Naive thymus-derived CD4-positive, alpha-beta T cell (primary cell): ENCODE measurements around the gene TAB2. TPM values are rescaled to one million over a fixed set of nuclear protein-coding genes. Genes with fewer than 3 reads are reported as not detected.
"Not testable (repeated sequence)": the region's sequence is repeated elsewhere in the genome, so short reads cannot be mapped to it uniquely, and the experiment has no call there.

ENCODE experiments used
- ATAC-seq: fragments of 150-1000 bp; cut with Tn5 transposase; 2 replicates; pipeline ENCODE4 v1.10.0; 2021; ENCODE audit warnings: mild to moderate bottlenecking, moderate library complexity
- CTCF ChIA-PET: fragments of 350-600 bp; sonication (Branson Sonifier 250); formaldehyde crosslinking; loops from one replicate; lab custom pipeline; 2021; ENCODE audit warnings: antibody characterized with exemption; lab: Charles Lee
- POLR2A ChIA-PET: fragments of 350-600 bp; sonication (Branson Sonifier 250); formaldehyde crosslinking; loops from one replicate; lab custom pipeline; 2021; ENCODE audit warnings: antibody characterized with exemption, inconsistent platforms; lab: Charles Lee
- DNase-seq, 9 donors: peaks; one replicate each; pipeline versions ENCODE4 v3.0.0 to v3.0.0-alpha.2; 2020 to 2022; ENCODE audit warnings: mixed read lengths in 1 of 9
- H3K27ac ChIP-seq: one replicate; pipeline ENCODE4 v1.7.0; 2013; ENCODE audit warnings: mild to moderate bottlenecking, low read depth, low read length, moderate library complexity
- H3K27me3 ChIP-seq, 2 donors: one replicate each; pipeline ENCODE4 v1.7.0; 2013; ENCODE audit warnings: low read length in 2 of 2, mild to moderate bottlenecking in 2 of 2, moderate library complexity in 2 of 2; ENCODE audit not compliant: control insufficient read depth in 2 of 2, insufficient read depth in 2 of 2
- H3K36me3 ChIP-seq, 3 experiments: 1 replicate in 2 of 3; 2 replicates in 1 of 3; pipeline ENCODE4 v1.7.0; 2013; ENCODE audit warnings: low read length in 3 of 3, mild to moderate bottlenecking in 3 of 3, moderate library complexity in 1 of 3; ENCODE audit not compliant: insufficient read depth in 3 of 3, control insufficient read depth in 2 of 3
- H3K4me1 ChIP-seq, 2 donors: one replicate each; pipeline ENCODE4 v1.7.0; 2013; ENCODE audit warnings: low read length in 2 of 2, mild to moderate bottlenecking in 2 of 2, moderate library complexity in 1 of 2; ENCODE audit not compliant: control insufficient read depth in 2 of 2, insufficient read depth in 2 of 2
- H3K4me3 ChIP-seq: 2 replicates; pipeline ENCODE4 v1.7.0; 2013; ENCODE audit warnings: mild to moderate bottlenecking, low read length
- H3K9me3 ChIP-seq, 3 experiments: 1 replicate in 2 of 3; 2 replicates in 1 of 3; pipeline ENCODE4 v1.7.0; 2013; ENCODE audit warnings: low read length in 3 of 3; ENCODE audit not compliant: control insufficient read depth in 2 of 3
- H3K27ac Mint-ChIP-seq, 9 donors: one replicate each; pipeline ENCODE4 v1.8.0; 2020 to 2022; ENCODE audit warnings: mixed read lengths in 9 of 9, mild to moderate bottlenecking in 8 of 9, moderate library complexity in 5 of 9, inconsistent platforms in 2 of 9
- H3K27me3 Mint-ChIP-seq, 5 donors: one replicate each; pipeline ENCODE4 v1.8.0; 2021 to 2022; ENCODE audit warnings: mixed read lengths in 5 of 5, mild to moderate bottlenecking in 1 of 5
- H3K36me3 Mint-ChIP-seq, 5 donors: one replicate each; pipeline ENCODE4 v1.8.0; 2020 to 2022; ENCODE audit warnings: mixed read lengths in 5 of 5, mild to moderate bottlenecking in 3 of 5, inconsistent platforms in 1 of 5
- H3K4me1 Mint-ChIP-seq, 7 donors: one replicate each; pipeline ENCODE4 v1.8.0; 2020 to 2022; ENCODE audit warnings: mixed read lengths in 7 of 7, mild to moderate bottlenecking in 3 of 7, inconsistent platforms in 1 of 7
- H3K4me3 Mint-ChIP-seq, 10 donors: one replicate each; pipeline ENCODE4 v1.8.0; 2020 to 2022; ENCODE audit warnings: mild to moderate bottlenecking in 10 of 10, mixed read lengths in 10 of 10, moderate library complexity in 6 of 10, inconsistent platforms in 2 of 10
- H3K9me3 Mint-ChIP-seq, 11 donors: one replicate each; pipeline ENCODE4 v1.8.0; 2020 to 2022; ENCODE audit warnings: mixed read lengths in 11 of 11, mild to moderate bottlenecking in 4 of 11, inconsistent platforms in 1 of 11, moderate library complexity in 1 of 11
- intact Hi-C, 2 donors: fragments of 100-400 bp; cut with micrococcal nuclease; formaldehyde crosslinking; loops; one replicate each; pipeline ENCODE4 v1.15.1; 2023
- polyA plus RNA-seq, 2 donors: library from polyadenylated mRNA; unstranded; fragments of 300-500 nt; fragmentation: Illumina TruSeq; gene quantifications; one replicate each; pipeline ENCODE4 v1.2.3, GENCODE V29; 2021
- total RNA-seq, 6 experiments: library from RNA in 5 of 6; stranded (reverse) in 5 of 6; gene quantifications; 1 replicate in 5 of 6; 2 replicates in 1 of 6; pipeline ENCODE4 v1.2.3 and lab custom pipeline; 2021 to 2026

TAB2 gene
- total and polyA plus RNA-seq, 7 experiments from 2014 or later, result 15.7 to 234 (median 106) TPM

- Mint-ChIP-seq H3K9me3 (peaks cover 0 to 2% (median 0%) of the 10 kb centered on the region in 11 donors), H3K27ac (no peak overlapping the region), H3K4me1 (peaks cover 0 to 13% (median 4%) of the 10 kb centered on the region in 7 donors), H3K4me3 (no peak overlapping the region), H3K36me3 (peaks cover 16 to 27% (median 19%) of the 10 kb centered on the region in 5 donors), H3K27me3 (no peaks in the 10 kb centered on the region)
- no peaks in the 10 kb centered on the region for H3K27me3 ChIP-seq
- H3K27ac ChIP-seq, result no peak overlapping the region
- no peaks in the 10 kb centered on the region for H3K9me3 ChIP-seq
- no peaks in the 10 kb centered on the region for H3K4me1 ChIP-seq
- intact Hi-C loops, result no loop called here
- CTCF ChIA-PET, result interaction anchor here (1.1 kb wide), 1 partner anchor 26 kb away, joined by 3 read pairs; no protein-coding TSS in a partner anchor
- no peak overlapping the region for H3K4me3 ChIP-seq
- DNase-seq, result no peak
- peaks cover 0 to 45% (median 21%) of the 10 kb centered on the region in 3 experiments for H3K36me3 ChIP-seq
- ATAC-seq, result no peak
- POLR2A ChIA-PET, result interaction anchor here (0.7 kb wide), 1 partner anchor 66 kb away, joined by 3 read pairs; no protein-coding TSS in a partner anchor
These were observed 140.7 kb downstream of the TAB2 start for GRCh38 chr6:149458196-149458595.

DNA sequence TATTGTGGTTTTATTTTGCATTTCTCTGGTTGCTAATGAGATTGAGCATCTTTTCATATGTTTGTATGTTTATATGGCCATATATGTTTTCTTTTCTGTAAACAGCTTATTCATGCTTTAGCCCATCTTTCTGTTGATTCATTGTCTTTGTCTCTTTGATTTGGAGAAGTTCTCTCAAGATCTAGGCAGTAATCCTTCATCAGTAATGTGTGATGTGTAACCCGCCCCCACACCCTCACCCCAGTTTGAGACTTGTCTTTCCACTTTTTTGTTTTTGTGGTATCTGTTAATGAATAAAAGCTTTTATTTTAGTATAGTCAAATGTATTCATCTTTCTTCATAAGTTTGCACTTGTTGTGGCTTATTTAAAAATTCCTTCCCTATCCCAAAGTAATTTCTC is 141.3 kb downstream of the TAB2 start:
- POLR2A ChIA-PET, result interaction anchor here (0.7 kb wide), 1 partner anchor 66 kb away, joined by 3 read pairs; no protein-coding TSS in a partner anchor
- CTCF ChIA-PET, result interaction anchor here (1.1 kb wide), 1 partner anchor 27 kb away, joined by 3 read pairs; no protein-coding TSS in a partner anchor
- no peak for ATAC-seq
- Mint-ChIP-seq H3K27me3 (no peaks in the 10 kb centered on the region), H3K9me3 (peaks cover 0 to 2% (median 0%) of the 10 kb centered on the region in 11 donors), H3K27ac (peak overlapping the region in 3 of 9 donors; percentile 23 to 58 (median 58)), H3K4me1 (peaks cover 0 to 13% (median 7%) of the 10 kb centered on the region in 7 donors), H3K36me3 (peaks cover 16 to 31% (median 20%) of the 10 kb centered on the region in 5 donors), H3K4me3 (no peak overlapping the region)
- no peak overlapping the region for H3K27ac ChIP-seq
- no peak for DNase-seq
- H3K4me3 ChIP-seq, result no peak overlapping the region
- peaks cover 0 to 46% (median 21%) of the 10 kb centered on the region in 3 experiments for H3K36me3 ChIP-seq
- intact Hi-C loops, result no loop called here
- H3K27me3 ChIP-seq, result no peaks in the 10 kb centered on the region
- H3K4me1 ChIP-seq, result no peaks in the 10 kb centered on the region
- no peaks in the 10 kb centered on the region for H3K9me3 ChIP-seq

GRCh38 chr6:149459761-149460160 is 142.2 kb downstream of the TAB2 start:
- no peaks in the 10 kb centered on the region for H3K4me1 ChIP-seq
- peaks cover 8 to 47% (median 21%) of the 10 kb centered on the region in 3 experiments for H3K36me3 ChIP-seq
- peaks cover 16 to 31% (median 22%) of the 10 kb centered on the region in 5 donors for H3K36me3 Mint-ChIP-seq
- no peak overlapping the region for H3K4me3 ChIP-seq
- H3K4me1 Mint-ChIP-seq, result peaks cover 0 to 18% (median 11%) of the 10 kb centered on the region in 7 donors
- ChIA-PET CTCF (no interaction called here), POLR2A (no interaction called here)
- H3K27ac Mint-ChIP-seq, result peak overlapping the region in 1 of 9 donors; percentile 46
- H3K27ac ChIP-seq, result no peak overlapping the region
- H3K9me3 ChIP-seq, result no peaks in the 10 kb centered on the region
- no peak overlapping the region for H3K4me3 Mint-ChIP-seq
- no peak for ATAC-seq
- no peak for DNase-seq
- no peaks in the 10 kb centered on the region for H3K27me3 ChIP-seq
- intact Hi-C loops, result no loop called here
- no peaks in the 10 kb centered on the region for H3K27me3 Mint-ChIP-seq
- peaks cover 0 to 2% (median 0%) of the 10 kb centered on the region in 11 donors for H3K9me3 Mint-ChIP-seq

GRCh38 chr6:149460249-149460648 is 142.7 kb downstream of the TAB2 start:
- H3K9me3 Mint-ChIP-seq, H3K27ac Mint-ChIP-seq, H3K4me3 ChIP-seq, H3K9me3 ChIP-seq, H3K27ac ChIP-seq, POLR2A ChIA-PET, H3K4me3 Mint-ChIP-seq, intact Hi-C loops, H3K27me3 Mint-ChIP-seq, H3K27me3 ChIP-seq, H3K4me1 ChIP-seq, DNase-seq, ATAC-seq: not testable (repeated sequence)
- Mint-ChIP-seq H3K4me1 (peaks cover 0 to 16% (median 11%) of the 10 kb centered on the region in 7 donors), H3K36me3 (peaks cover 16 to 31% (median 22%) of the 10 kb centered on the region in 5 donors)
- H3K36me3 ChIP-seq, result peaks cover 8 to 48% (median 21%) of the 10 kb centered on the region in 3 experiments
- CTCF ChIA-PET, result interaction anchor here (1.8 kb wide), 1 partner anchor 56 kb away, joined by 6 read pairs; no protein-coding TSS in a partner anchor

Other genes starting within 250 kb of the TAB2 start
- gene SUMO4, start 82.5 kb downstream of the TAB2 start, total RNA-seq, result 10 to 100 TPM in 2 of 5 experiments, 1 to 10 TPM in 3; 5.0 to 19.9 (median 7.4) TPM
- 1 to 10 TPM in 1 of 2 donors, under 1 TPM in 1; 0.36 to 2.0 TPM for gene SUMO4, start 82.5 kb downstream of the TAB2 start, polyA plus RNA-seq
- gene ZC3H12D, start 167.3 kb downstream of the TAB2 start, total RNA-seq, result 10 to 100 TPM; 30.1 to 85.6 (median 74.1) TPM
- gene ZC3H12D, start 167.3 kb downstream of the TAB2 start, polyA plus RNA-seq, result 1 to 10 TPM; 1.8 to 2.3 TPM
- gene PPIL4, start 228.3 kb downstream of the TAB2 start, total RNA-seq, result 10 to 100 TPM; 21.0 to 42.9 (median 35.7) TPM
- gene PPIL4, start 228.3 kb downstream of the TAB2 start, polyA plus RNA-seq, result 10 to 100 TPM; 15.3 to 16.3 TPM
- 10 to 100 TPM; 14.4 to 27.3 (median 19.9) TPM for gene GINM1, start 248.7 kb downstream of the TAB2 start, total RNA-seq
- gene GINM1, start 248.7 kb downstream of the TAB2 start, polyA plus RNA-seq, result 10 to 100 TPM; 24.6 to 25.4 TPM